Left lung (tissue), 10 donors: ENCODE measurements around the gene PINLYP. TPM values are rescaled to one million over a fixed set of nuclear protein-coding genes. Genes with fewer than 3 reads are reported as not detected.
"Not testable (repeated sequence)": the region's sequence is repeated elsewhere in the genome, so short reads cannot be mapped to it uniquely, and the experiment has no call there.

Experiments
- ATAC-seq: fragments of 200-7000 bp; cut with Tn5 transposase; one replicate; pipeline ENCODE4 v1.9.1; 2020; ENCODE audit warnings: moderate library complexity
- DNase-seq, 4 donors: peaks; one replicate each; pipeline ENCODE4 v3.0.0-alpha.2; 2013 to 2020
- H3K27ac ChIP-seq, 2 donors: fragments of 200-600 bp; sonication (generic) in 1 of 2; one replicate each; pipeline versions ENCODE4 v1.5.0 to v1.8.0; 2020 to 2021
- H3K27me3 ChIP-seq, 2 donors: fragments of 200-600 bp; sonication (generic) in 1 of 2; one replicate each; pipeline versions ENCODE4 v1.5.0 to v1.8.0; 2020 to 2021
- H3K36me3 ChIP-seq, 2 donors: fragments of 200-600 bp; sonication (generic) in 1 of 2; one replicate each; pipeline versions ENCODE4 v1.5.0 to v1.8.0; 2020 to 2021
- H3K4me1 ChIP-seq, 2 donors: fragments of 200-600 bp; one replicate each; pipeline ENCODE4 v1.8.0; 2021
- H3K4me3 ChIP-seq, 2 donors: fragments of 200-600 bp; sonication (generic) in 1 of 2; one replicate each; pipeline versions ENCODE4 v1.5.0 to v1.8.0; 2020 to 2021; ENCODE audit warnings: mild to moderate bottlenecking in 1 of 2
- H3K9me3 ChIP-seq, 2 donors: fragments of 200-600 bp; sonication (generic) in 1 of 2; one replicate each; pipeline versions ENCODE4 v1.5.0 to v1.8.0; 2020 to 2021
- intact Hi-C, 2 donors: fragments of 100-400 bp; cut with DNase I; formaldehyde crosslinking; loops; one replicate each; pipeline versions ENCODE4 v1.11.2 to v1.14.2; 2022
- polyA plus RNA-seq, 6 donors: library from polyadenylated mRNA; unstranded; fragments of 120-200 nt; gene quantifications; one replicate each; pipeline ENCODE4 v1.2.1, GENCODE V29; 2013; ENCODE audit not compliant: insufficient read length in 6 of 6
- total RNA-seq, 2 donors: library from RNA; stranded (reverse); fragmentation: NEBNext Ultra II Directional; extraction: Animal tissue kit (Norgen Biotek cat#: 25700); gene quantifications; one replicate each; pipeline ENCODE4 v1.2.1, GENCODE V29; 2021
- TF ChIP-seq, protein P1 (sequence below), 2 donors: fragments of 200-600 bp; sonication (generic) in 1 of 2; IDR thresholded peaks; one replicate each; pipeline versions ENCODE4 v1.5.0 to v1.8.0; 2021; ENCODE audit warnings: antibody characterized with exemption in 2 of 2
- donor health status: DM: no; HTN: yes; CAD: no.
- donor health status: DM: no; HTN: no; CAD: no.

The PINLYP gene
- total and polyA plus RNA-seq, 8 donors: 6.2 to 21.2 (median 17.0) TPM

DNA sequence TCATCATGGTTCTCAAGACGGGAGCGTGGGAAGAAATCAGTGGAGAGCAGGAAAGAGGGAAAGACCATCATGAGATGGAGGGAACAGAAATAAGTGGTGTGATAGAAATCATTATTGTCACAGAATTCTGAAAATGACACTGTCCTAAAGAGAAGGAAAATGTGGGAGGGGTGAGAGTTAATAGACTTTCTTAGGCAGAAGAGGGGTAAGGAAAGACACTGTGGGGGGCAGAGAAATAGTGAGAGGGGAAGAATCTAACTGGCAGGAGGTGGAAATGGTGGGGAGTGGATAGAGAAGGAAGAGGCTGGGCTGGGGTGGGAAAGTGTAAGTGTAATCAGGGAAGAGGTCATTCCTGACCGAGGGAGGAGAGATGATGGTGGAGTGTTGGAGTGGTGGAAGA, 3.2 kb downstream of the PINLYP start:
- intact Hi-C loops: no loop called here
- no peaks in the 10 kb centered on the region for H3K27me3 ChIP-seq
- no peak overlapping the region for H3K27ac ChIP-seq
- no peak overlapping the region for H3K4me3 ChIP-seq
- TF ChIP-seq, protein P1, sequence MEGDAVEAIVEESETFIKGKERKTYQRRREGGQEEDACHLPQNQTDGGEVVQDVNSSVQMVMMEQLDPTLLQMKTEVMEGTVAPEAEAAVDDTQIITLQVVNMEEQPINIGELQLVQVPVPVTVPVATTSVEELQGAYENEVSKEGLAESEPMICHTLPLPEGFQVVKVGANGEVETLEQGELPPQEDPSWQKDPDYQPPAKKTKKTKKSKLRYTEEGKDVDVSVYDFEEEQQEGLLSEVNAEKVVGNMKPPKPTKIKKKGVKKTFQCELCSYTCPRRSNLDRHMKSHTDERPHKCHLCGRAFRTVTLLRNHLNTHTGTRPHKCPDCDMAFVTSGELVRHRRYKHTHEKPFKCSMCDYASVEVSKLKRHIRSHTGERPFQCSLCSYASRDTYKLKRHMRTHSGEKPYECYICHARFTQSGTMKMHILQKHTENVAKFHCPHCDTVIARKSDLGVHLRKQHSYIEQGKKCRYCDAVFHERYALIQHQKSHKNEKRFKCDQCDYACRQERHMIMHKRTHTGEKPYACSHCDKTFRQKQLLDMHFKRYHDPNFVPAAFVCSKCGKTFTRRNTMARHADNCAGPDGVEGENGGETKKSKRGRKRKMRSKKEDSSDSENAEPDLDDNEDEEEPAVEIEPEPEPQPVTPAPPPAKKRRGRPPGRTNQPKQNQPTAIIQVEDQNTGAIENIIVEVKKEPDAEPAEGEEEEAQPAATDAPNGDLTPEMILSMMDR (IDR thresholded peaks at IDR 0.05): no peak
- no peak for DNase-seq
- H3K4me1 ChIP-seq: peaks cover 6 to 39% of the 10 kb centered on the region in 2 donors
- H3K36me3 ChIP-seq: no peaks in the 10 kb centered on the region
- H3K9me3 ChIP-seq: no peaks in the 10 kb centered on the region
- no peak for ATAC-seq

DNA sequence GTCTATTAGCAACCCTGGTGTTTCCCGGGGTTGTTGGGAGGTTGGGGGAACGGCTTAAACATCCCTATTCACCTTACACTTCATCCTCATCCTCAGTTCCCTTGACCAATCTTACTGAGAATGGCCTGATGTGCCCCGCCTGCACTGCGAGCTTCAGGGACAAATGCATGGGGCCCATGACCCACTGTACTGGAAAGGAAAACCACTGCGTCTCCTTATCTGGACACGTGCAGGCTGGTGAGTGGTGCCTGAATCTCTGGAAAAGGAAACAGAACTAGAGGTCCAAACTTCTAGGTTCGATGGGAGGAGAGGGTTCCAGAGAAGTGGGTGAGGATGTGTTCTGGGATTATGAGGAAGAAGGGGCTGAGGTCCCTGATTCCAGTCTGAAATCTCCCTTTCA, 5.9 kb downstream of the PINLYP start:
- Histone ChIP-seq H3K27ac (peak overlapping the region in 1 of 2 donors; percentile 50), H3K9me3 (no peaks in the 10 kb centered on the region), H3K36me3 (peaks cover 0 to 7% of the 10 kb centered on the region in 2 donors), H3K4me3 (peak overlapping the region in 1 of 2 donors; percentile 45), H3K4me1 (peaks cover 0 to 21% of the 10 kb centered on the region in 2 donors), H3K27me3 (no peaks in the 10 kb centered on the region)
- no peak for DNase-seq
- ATAC-seq: no peak
- TF ChIP-seq, protein P1 (IDR thresholded peaks at IDR 0.05): no peak
- intact Hi-C loops: no loop called here

DNA sequence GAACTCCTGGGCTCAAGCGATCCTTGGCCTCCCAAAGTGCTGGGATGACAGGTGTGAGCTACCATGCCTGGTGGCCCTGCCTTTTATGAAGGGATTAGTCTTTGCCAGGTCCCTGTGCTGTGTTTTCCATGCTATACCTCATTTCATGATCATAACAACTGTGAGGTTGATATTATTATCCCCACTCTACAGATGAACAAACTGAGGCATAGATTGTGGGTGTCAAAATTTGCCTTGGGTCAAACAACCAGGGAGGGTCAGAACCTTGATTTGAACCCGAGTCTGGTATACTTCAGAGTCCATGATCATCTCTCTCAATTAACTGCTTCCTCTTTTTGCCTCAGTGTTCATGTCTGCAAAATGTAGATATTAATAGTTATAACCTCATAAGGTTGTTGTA, 6.9 kb downstream of the PINLYP start:
- Histone ChIP-seq H3K9me3 (no peaks in the 10 kb centered on the region), H3K4me1 (peaks cover 0 to 21% of the 10 kb centered on the region in 2 donors), H3K27ac (no peak overlapping the region), H3K4me3 (no peak overlapping the region), H3K36me3 (peaks cover 0 to 11% of the 10 kb centered on the region in 2 donors), H3K27me3 (no peaks in the 10 kb centered on the region)
- ATAC-seq (no peak), DNase-seq (no peak)
- intact Hi-C loops: no loop called here
- TF ChIP-seq, protein P1 (IDR thresholded peaks at IDR 0.05): no peak

DNA sequence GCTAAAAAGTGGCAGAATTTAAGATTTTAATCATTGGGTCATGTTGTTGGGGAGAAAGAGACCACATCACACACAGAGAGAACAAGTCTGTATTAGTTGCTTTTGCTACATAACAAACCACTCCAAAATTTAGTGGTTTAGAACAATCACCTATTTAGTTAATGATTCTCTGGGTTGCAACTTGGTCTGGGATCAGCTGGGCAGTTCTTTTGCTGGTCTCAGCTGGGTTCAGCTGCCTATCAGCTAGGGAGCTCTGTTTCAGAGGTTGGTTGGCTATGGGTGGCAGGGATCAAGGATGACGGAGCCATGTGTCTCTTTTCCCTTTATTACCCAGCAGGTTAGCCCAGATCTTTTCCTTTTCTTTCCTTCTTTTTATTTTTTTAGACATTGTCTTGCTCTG, 8.9 kb downstream of the PINLYP start:
- DNase-seq (no peak), ATAC-seq (no peak)
- Histone ChIP-seq H3K9me3 (no peaks in the 10 kb centered on the region), H3K4me3 (no peak overlapping the region), H3K4me1 (peaks cover 0 to 21% of the 10 kb centered on the region in 2 donors), H3K36me3 (peaks cover 0 to 11% of the 10 kb centered on the region in 2 donors), H3K27ac (peak overlapping the region in 1 of 2 donors; percentile 0), H3K27me3 (no peaks in the 10 kb centered on the region)
- intact Hi-C loops: no loop called here
- TF ChIP-seq, protein P1 (IDR thresholded peaks at IDR 0.05): no peak

DNA sequence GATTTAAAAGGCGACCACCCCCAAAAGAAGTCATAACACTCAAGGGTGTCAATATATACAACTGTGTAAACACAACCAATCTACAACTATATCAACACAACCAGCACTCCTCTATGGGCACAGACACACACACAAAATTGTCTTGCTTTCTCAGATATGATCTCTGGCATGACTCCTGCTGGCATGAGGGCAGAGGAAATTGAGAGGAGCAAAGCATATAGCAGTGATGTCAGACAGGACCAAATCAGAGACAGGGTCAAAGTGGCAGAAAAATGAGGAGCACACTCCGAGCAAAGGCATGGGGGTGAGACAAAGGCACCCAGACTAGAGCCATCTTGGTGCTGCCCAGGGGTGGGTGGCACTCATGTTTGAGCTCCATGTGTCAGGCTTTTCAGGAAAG, 10.7 kb downstream of the PINLYP start:
- H3K27ac ChIP-seq: no peak overlapping the region
- H3K36me3 ChIP-seq: peaks cover 0 to 29% of the 10 kb centered on the region in 2 donors
- ATAC-seq: no peak
- TF ChIP-seq, protein P1 (IDR thresholded peaks at IDR 0.05): no peak
- no peak overlapping the region for H3K4me3 ChIP-seq
- no peaks in the 10 kb centered on the region for H3K27me3 ChIP-seq
- intact Hi-C loops: no loop called here
- H3K4me1 ChIP-seq: peaks cover 0 to 7% of the 10 kb centered on the region in 2 donors
- DNase-seq: no peak
- no peaks in the 10 kb centered on the region for H3K9me3 ChIP-seq

DNA sequence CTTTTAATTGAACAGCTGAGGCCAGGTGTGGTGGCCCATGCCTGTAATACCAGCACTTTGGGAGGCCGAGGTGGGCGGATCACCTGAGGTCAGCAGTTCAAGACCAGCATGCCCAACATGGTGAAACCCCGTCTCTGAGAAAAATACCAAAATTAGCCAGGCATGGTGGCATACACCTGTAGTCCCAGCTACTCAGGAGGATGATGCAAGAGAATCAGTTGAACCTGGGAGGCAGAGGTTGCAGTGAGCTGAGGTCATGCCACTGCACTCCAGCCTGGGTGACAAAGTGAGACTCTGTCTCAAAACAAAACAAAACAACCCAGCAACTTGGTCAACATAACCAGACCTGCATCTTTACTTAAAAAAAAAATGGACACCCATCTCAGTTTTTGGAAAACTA, 11.4 kb downstream of the PINLYP start:
- H3K27me3 ChIP-seq, H3K4me1 ChIP-seq, H3K9me3 ChIP-seq, ATAC-seq, intact Hi-C loops, H3K4me3 ChIP-seq, DNase-seq, H3K27ac ChIP-seq: not testable (repeated sequence)
- H3K36me3 ChIP-seq: peaks cover 0 to 36% of the 10 kb centered on the region in 2 donors
